GM20431 (cell line): ENCODE measurements around the gene NRTN.
"Not testable (repeated sequence)": the region's sequence is repeated elsewhere in the genome, so short reads cannot be mapped to it uniquely, and the experiment has no call there.

Experiments
- in situ Hi-C: fragments of 300-500 bp; cut with MseI, MboI; formaldehyde crosslinking; loops from one replicate; pipeline ENCODE4 v1.15.0; 2020; ENCODE audit warnings: low sequenced_read_pairs; ENCODE audit not compliant: unreplicated experiment

Gene NRTN

DNA sequence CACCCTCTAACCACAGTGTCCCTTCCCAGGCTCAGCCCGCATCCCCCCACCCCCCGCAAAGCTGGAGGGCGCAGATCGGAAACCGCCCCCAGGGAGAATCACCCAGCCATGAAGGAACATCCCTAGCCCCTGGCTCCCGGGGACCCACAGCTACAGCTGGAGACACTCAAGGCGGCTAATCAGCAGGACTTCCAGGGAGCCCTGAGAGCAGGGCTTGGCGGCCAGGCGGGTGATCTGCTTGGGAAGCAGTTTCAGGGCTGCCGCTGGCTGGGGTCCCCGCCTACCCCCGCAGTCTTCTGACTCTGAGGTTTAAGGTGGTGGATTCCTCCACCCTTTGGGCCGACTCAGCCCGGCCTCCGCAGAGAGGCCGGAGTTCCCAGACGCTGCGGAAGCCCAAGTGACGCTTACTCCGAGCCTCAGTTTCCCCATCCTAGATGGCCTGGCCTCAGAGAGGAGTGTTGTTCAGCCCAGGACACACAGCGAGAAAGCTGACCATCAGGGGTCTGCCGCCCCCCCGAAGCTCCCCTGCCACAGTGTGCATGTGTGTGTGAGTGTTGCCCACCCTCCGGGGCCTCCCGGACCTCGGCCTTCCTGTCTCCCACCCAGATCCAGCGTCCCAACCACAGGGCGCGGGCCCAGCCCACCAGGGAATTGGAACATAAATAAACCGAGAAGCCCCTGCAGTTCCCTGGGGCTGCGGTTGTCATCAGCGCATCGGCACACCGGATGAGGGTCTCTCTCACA is 24.9 kb downstream of the NRTN start:
- in situ Hi-C loops: no loop called here

- in situ Hi-C loops: no loop called here
These were observed 26.3 kb downstream of the NRTN start for GRCh38 chr19:5831159-5831558.

DNA sequence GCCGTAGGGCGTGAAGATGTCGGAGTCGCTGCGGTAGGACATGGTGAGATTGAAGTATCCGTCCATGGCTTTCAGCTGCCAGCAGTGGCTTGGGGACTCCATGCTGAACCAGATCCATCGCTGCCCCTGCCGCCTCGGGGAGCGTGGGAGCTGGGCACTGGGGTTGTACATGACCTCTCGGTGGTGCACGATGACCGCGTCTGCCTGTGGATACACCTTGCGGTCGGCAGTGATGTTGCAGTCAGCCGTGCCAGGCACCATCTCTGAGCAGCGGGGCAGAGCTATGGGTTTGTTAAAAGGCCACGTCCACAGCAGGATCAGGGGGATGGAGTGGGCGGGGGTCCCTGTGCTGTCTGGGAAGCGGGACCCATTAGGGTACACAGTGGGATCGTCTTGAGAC is 27.2 kb downstream of the NRTN start:
- in situ Hi-C loops: no loop called here

GRCh38 chr19:5832527-5833216 is 27.8 kb downstream of the NRTN start:
- in situ Hi-C loops: no loop called here

GRCh38 chr19:5837761-5838352 is 33.0 kb downstream of the NRTN start:
- in situ Hi-C loops: no loop called here

DNA sequence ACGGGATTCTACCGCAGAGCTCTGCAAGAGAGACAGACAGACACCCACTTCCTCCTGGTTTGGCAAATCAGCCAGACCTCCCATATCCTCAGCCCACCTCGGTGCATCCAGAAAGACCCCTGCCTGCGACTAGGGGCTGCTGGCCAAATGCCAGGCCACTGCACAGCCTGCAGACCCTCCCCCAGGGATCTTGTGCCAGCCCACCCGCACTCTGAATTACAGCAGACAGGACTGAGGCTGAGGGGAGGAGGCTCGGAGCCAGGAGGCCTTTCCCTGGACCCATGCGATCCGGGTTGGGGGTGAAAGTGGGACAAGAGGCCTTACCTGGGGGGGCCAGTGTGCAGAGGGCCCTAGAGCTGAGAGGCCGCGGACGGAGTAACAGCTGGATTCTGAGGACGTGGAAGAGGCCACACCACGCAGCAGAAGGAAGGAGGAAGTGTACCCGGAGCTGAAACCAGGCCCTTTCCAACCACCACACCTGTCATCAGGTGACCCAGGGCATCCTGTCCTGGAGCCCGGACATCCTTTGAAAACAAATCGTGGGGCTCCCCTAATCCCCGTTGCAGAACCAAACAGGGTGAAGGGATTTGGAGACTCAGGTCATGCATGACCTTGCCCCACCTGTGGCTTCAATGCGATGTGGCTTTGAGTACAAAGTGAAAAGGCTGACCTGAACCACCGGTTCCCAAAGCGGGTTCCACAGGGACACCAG is 33.6 kb downstream of the NRTN start:
- in situ Hi-C loops: no loop called here

DNA sequence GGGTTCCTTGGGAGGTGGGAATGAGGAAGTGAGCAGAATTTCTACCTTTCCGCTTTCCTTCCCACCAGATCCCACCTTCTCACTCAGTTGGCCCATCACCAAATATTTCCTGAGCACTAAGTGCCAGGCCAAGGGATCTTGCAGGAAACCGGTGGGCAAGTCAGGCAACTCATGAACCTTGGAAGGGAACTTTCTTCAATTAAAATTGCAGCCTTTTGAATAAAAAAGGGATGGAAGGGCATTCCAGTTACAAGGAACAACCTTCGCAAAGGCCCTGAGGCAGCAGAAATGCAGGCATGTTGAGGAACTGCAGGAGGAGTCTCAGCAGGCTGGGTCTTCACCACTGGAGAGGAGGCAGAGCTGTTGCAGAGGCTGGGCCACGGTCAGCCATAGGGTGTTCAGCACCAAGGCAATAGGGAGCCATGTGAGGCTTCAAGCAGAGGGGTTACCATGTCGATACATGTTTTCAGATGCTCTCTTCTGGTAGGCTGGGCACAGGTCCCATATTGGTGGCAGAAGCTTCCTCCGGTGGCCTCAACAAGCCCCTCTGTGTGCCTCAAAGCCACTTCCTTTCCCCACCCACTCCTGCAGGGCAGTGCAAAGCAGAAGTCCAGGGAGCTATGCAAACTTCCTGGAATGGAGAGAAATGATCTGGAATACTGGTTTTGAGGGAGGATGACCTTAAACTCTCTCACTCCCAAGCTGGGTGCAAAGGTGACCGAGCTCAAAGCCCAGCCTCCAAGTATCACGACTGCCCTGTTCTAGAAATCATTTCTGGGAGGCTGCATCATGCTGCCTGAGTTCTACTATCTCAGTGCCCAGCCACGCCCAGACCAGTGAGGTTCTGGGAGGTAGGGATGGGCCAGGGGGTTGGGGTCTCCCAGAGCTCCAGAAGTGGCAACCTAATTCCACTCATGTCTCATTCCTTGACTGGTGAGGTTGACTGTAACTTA is 34.5 kb downstream of the NRTN start, which contains the start of gene FUT6:
TSS of gene FUT6 (minus strand) at position 638 of the 953 bp plus-strand sequence. CDS start 7,135 bp downstream, outside the sequence.
- in situ Hi-C loops: no loop called here

- in situ Hi-C loops: not testable (repeated sequence)
These were observed 36.9 kb downstream of the NRTN start for GRCh38 chr19:5841735-5842111.

GRCh38 chr19:5843295-5843927 is 38.5 kb downstream of the NRTN start:
- in situ Hi-C loops: no loop called here

GRCh38 chr19:5844456-5845433 is 39.9 kb downstream of the NRTN start:
- in situ Hi-C loops: no loop called here

- in situ Hi-C loops: not testable (repeated sequence)
These were observed 43.0 kb downstream of the NRTN start for GRCh38 chr19:5847846-5848245.

DNA sequence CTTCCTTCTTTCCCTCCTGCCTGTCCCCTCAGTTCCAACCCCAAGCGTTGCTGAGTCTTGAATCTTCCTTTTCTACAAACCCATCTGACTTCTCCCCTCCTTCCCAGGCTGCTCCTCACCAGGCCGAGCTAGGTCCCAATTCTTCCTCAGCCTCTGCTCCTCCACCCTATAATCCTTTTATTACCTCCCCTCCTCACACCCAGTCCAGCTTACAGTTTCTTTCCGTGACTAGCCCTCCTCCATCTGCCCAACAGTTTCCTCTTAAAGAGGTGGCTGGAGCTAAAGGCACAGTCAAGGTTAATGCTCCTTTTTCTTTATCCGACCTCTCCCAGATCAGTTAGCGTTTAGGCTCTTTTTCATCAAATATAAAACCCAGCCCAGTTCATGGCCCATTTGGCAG is 43.8 kb downstream of the NRTN start:
- in situ Hi-C loops: not testable (repeated sequence)

DNA sequence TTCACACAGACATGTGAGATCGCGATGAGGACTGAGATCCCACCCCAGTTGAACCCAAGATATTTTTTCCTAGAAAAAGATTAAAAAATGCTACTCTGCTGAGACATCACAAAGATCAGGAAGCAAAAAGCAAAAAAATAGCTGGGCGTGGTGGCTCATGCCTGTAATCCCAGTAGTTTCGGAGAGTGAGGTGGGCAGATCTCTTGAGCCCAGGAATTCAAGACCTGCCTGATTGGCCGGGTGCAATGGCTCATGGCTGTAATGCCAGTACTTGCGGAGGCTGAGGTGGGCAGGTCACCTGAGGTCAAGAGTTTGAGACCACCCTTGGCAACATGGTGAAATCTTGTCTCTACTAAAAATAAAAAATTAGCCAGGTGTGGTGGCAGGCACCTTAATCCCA is 45.3 kb downstream of the NRTN start:
- in situ Hi-C loops: no loop called here

- in situ Hi-C loops: no loop called here
These were observed 46.0 kb downstream of the NRTN start for GRCh38 chr19:5850743-5851293.

DNA sequence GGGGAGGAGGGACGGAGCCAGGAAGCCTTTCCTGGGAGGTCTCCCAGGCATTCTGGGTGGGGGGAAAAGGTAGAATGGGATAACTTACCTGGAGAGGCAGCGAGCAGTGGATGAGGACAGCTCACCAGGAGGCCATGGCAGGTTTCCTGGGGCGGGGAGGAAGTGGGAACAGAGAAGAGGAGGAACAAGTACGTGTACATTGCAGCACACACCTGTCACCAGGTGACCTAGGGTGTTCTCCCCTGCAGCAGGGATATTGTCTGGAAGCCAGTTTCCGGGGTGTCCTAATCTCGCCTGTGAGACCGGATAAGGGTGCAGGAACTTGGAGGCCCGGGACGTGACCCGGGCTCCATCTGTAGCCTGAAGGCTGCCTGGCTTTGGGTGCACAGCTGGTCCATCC is 46.4 kb downstream of the NRTN start, which contains the start of gene FUT3:
TSS of gene FUT3 (minus strand) at position 148 of the 400 bp plus-strand sequence.
- in situ Hi-C loops: no loop called here

GRCh38 chr19:5854121-5854520 is 49.3 kb downstream of the NRTN start:
- in situ Hi-C loops: not testable (repeated sequence)

DNA sequence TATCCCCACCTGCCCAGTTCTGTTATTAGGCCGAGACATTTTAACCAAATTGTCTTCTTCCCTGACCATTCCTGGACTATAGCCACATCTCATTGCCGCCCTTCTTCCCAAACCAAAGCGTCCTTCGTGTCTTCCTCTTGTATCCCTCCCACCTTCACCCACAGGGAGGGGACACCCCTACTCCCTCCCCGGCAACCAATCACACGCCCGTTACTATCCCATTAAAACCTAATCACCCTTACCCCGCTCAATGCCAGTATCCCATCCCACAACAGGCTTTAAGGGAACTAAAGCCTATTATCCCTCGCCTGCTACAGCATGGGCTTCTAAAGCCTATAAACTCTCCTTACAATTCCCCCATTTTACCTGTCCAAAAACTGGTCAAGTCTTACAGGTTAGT is 50.3 kb downstream of the NRTN start:
- in situ Hi-C loops: not testable (repeated sequence)
